ENCODE measurements around the gene ZDHHC8. TPM values are rescaled to one million over a fixed set of nuclear protein-coding genes. Genes with fewer than 3 reads are reported as not detected.
A peak's percentile ranks its signal among the peaks of the same experiment; 100 is the strongest.

The ZDHHC8 gene
- total and polyA plus RNA-seq, 7 donors, result 9.7 to 23.7 (median 15.8) TPM

DNA sequence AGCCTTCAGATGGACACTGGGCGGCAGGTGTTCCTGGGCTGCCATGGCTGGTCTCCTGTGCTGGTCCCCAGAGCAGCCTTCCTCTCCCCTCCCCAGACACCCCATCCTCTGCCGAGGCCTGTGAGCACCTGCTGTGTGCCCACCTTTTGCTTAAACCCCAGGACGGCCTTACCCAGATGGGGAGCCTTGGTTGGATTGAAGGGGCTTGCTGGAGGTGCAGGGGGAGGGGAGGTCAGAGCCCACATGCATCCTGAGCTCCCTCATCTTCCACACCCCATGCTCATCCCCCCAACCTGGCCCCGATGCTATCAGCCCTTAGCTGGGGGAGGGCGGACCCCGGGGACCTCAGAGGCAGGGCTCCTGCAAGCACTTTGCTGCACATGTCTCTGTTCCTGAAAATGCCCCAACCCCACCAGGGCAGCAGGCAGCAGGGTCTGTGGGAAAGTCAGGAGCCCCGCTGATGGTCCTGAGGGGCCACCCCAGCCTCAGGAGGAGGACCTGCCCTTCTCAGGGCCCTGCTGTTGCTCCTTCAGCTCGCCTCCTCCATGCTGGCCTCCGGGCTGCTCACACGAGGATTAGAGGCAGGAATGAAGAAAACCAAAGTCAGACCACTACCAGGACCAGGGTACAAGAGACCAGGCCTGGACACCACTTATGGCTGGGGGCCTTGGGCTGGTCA lies 60.8 kb downstream of the ZDHHC8 start:
- no peaks in the 10 kb centered on the region for H3K27me3 ChIP-seq (ENCODE audit: insufficient read depth in 3 of 3, low read length in 2 of 3)
- H3K4me1 ChIP-seq, result no peaks in the 10 kb centered on the region
- H3K9me3 ChIP-seq, result no peaks in the 10 kb centered on the region
- WGBS, 3 donors, result 90 to 93% (median 91%) methylated on average over 8 to 10 of the region's 10 CpGs
- DNase-seq, result no peak
- ATAC-seq, result peak in 1 of 4 donors; percentile 17
- TF ChIP-seq, protein P1, sequence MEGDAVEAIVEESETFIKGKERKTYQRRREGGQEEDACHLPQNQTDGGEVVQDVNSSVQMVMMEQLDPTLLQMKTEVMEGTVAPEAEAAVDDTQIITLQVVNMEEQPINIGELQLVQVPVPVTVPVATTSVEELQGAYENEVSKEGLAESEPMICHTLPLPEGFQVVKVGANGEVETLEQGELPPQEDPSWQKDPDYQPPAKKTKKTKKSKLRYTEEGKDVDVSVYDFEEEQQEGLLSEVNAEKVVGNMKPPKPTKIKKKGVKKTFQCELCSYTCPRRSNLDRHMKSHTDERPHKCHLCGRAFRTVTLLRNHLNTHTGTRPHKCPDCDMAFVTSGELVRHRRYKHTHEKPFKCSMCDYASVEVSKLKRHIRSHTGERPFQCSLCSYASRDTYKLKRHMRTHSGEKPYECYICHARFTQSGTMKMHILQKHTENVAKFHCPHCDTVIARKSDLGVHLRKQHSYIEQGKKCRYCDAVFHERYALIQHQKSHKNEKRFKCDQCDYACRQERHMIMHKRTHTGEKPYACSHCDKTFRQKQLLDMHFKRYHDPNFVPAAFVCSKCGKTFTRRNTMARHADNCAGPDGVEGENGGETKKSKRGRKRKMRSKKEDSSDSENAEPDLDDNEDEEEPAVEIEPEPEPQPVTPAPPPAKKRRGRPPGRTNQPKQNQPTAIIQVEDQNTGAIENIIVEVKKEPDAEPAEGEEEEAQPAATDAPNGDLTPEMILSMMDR (IDR thresholded peaks at IDR 0.05), result no peak
- H3K27ac ChIP-seq, result no peak overlapping the region
- no peaks in the 10 kb centered on the region for H3K36me3 ChIP-seq (ENCODE audit: insufficient read depth in 1 of 2, low read depth in 1 of 2)
- intact Hi-C loops (cut with DNase I), result no loop called here
- no peak overlapping the region for H3K4me3 ChIP-seq

DNA sequence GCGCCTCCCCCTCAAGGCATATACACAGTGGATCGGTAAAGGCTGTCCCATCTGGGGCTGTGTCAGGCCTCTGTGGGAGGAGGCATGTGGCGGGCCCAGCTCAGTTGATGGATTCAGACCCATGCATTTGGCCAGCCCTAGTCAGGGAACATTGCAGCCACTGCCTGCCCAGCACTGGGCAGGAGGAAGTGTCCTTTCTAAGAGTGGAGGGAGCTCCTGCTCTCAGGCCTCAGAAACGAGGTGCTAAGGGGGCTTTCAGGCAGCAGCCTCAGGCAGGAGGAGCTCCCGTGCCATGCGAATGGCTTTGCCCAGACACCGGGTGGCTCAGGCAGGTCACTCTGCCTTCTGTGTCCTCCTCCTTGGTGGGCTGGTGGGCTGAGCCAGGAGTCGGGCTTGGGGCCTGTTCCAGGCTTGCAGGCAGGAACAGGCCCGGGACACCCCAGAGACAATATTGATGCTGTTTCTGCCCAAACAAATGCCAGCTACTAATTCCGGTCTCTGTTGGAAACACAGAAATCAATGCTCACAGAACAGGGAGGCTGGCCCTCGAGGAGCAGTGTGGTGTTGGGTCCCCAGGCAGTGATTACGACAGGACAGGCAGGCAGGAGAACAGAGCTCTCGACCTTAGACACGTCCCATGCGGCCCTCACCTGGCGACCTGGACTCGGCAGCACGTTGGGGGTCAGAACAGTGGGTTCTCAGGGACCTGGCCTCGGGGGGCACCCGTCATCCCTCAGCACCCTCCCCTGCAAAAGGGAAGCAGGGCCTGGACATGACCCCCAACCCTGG lies 61.6 kb downstream of the ZDHHC8 start:
- intact Hi-C loops (cut with DNase I), result no loop called here
- Histone ChIP-seq H3K36me3 (ENCODE audit: insufficient read depth in 1 of 2, low read depth in 1 of 2) (no peaks in the 10 kb centered on the region), H3K4me1 (no peaks in the 10 kb centered on the region), H3K4me3 (no peak overlapping the region), H3K27ac (no peak overlapping the region), H3K27me3 (ENCODE audit: insufficient read depth in 3 of 3, low read length in 2 of 3) (no peaks in the 10 kb centered on the region), H3K9me3 (no peaks in the 10 kb centered on the region)
- no peak for ATAC-seq
- TF ChIP-seq, protein P1 (IDR thresholded peaks at IDR 0.05), result no peak
- DNase-seq, result no peak
- 85 to 86% (median 86%) methylated on average over 20 of the region's 20 CpGs for WGBS, 3 donors

DNA sequence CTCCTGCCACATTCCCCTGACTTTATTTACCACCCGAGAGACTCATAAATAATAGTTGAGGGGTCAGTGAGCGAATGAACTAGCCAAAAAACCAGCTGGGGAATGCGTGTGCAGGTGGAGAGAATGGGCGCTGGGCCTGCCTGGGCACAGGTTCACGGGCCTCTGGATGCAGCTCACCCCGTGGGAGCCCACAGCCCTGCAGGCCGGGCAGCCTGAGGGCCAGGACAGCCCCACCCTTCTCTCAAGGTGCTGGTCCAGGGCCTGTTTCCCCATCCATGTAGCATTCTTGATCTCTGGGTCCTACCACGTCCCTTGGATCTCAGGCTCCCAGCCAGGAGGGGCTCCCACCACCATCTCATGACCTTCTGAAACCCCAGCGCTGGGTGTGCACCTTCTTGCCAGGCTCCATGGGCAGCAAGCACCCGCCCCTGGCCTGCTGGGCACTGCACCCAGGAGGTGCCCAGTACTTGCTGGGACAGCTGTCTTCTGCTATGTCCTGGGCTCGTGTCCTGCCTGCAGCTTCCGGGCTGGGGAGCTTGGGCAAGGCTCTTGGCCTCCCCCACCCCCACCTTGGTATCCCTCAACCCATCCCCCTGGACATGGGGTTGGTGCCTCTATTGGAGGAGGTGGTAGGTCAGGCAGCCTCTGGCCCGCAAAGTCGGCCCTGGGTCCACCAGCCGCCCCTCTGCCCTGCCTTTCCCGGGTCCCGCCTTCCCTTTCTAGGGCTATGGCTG lies 62.3 kb downstream of the ZDHHC8 start:
- no peak overlapping the region for H3K27ac ChIP-seq

DNA sequence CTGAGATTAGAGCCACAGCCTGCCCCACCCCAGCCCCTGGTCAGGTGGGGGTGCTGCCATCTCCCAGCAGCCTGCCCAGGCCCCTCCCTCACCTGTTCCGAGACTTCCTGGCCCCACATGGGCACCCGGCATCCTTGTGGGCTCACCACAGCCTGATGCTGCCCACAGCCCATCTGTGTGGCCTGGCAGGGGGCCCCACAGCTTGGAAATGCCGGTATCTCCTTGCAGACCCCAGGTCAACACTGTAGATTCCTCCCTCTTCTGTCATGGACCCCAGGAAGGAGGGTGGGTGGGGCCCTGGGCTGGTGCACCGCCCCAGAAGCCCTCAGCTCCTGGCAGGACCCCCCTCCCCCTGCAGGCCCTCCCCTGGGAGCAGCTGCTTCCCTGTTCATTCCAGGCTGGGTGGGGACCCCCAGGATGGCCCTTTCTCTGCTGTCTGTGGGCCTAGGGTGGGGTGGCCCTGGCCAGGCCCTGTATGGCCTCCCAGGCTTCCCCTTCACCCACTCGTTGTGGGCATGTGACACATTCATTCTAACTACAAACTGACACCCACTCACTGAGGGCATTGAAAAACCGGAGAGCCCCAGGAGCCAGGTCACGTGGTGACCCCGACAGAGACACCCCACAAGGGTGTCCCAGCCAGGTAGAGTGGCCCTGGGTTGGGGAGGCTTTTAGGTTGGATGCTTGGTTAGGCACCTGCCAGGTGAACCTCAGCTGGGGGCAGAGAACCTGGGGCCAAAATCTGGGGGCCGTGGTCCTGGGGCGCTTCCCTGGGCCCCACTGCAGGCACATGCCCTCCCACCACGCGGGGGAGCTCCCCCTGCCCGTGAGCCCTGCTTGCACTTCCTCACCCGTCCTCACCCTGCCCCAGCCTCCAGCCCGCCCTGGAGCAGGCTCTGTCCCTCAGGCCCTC lies 63.3 kb downstream of the ZDHHC8 start:
- intact Hi-C loops (cut with DNase I), result loop anchor here in 1 of 2 donors (5.0 kb wide), 1 partner anchor 37 kb away; no protein-coding TSS in a partner anchor
- no peaks in the 10 kb centered on the region for H3K27me3 ChIP-seq (ENCODE audit: insufficient read depth in 3 of 3, low read length in 2 of 3)

More for the DNA sequence above, 62.3 kb downstream of the ZDHHC8 start:
- no peak overlapping the region for H3K4me3 ChIP-seq
- H3K4me1 ChIP-seq, result no peaks in the 10 kb centered on the region
- no peaks in the 10 kb centered on the region for H3K27me3 ChIP-seq (ENCODE audit: insufficient read depth in 3 of 3, low read length in 2 of 3)
- H3K9me3 ChIP-seq, result no peaks in the 10 kb centered on the region
- TF ChIP-seq, protein P1 (IDR thresholded peaks at IDR 0.05), result no peak
- intact Hi-C loops (cut with DNase I), result no loop called here
- 75 to 77% (median 76%) methylated on average over 17 of the region's 17 CpGs for WGBS, 3 donors
- DNase-seq, result no peak
- no peak for ATAC-seq
- no peaks in the 10 kb centered on the region for H3K36me3 ChIP-seq (ENCODE audit: insufficient read depth in 1 of 2, low read depth in 1 of 2)

More for the DNA sequence above, 63.3 kb downstream of the ZDHHC8 start:
- no peaks in the 10 kb centered on the region for H3K9me3 ChIP-seq
- no peaks in the 10 kb centered on the region for H3K4me1 ChIP-seq
- 80 to 83% (median 80%) methylated on average over 12 to 15 of the region's 15 CpGs for WGBS, 3 donors
- H3K4me3 ChIP-seq, result no peak overlapping the region
- H3K27ac ChIP-seq, result no peak overlapping the region
- ATAC-seq (no peak), DNase-seq (no peak)
- no peaks in the 10 kb centered on the region for H3K36me3 ChIP-seq (ENCODE audit: insufficient read depth in 1 of 2, low read depth in 1 of 2)
- TF ChIP-seq, protein P1 (IDR thresholded peaks at IDR 0.05), result no peak

Data from psoas muscle (tissue), 8 donors.